H1 (cell line): Measurements from ENCODE around the gene CNBD2. TPM values are rescaled to one million over a fixed set of nuclear protein-coding genes. Genes with fewer than 3 reads are reported as not detected.

Experiments used
- CTCF ChIA-PET: fragments of 300-600 bp; sonication (Branson Sonifier 250); formaldehyde crosslinking; loops from one replicate; lab custom pipeline; 2021; ENCODE audit not compliant: partially characterized antibody; lab: Charles Lee
- POLR2A ChIA-PET: fragments of 300-600 bp; sonication (Branson Sonifier 250); formaldehyde crosslinking; loops from one replicate; lab custom pipeline; 2021; ENCODE audit warnings: inconsistent platforms; ENCODE audit not compliant: partially characterized antibody; lab: Charles Lee
- DNase-seq, 2 experiments: peaks; one replicate each; pipeline versions ENCODE4 v3.0.0 to v3.0.0-alpha.2; 2010 to 2022; ENCODE audit warnings: low spot score in 2 of 2, low read depth in 1 of 2, mixed read lengths in 1 of 2
- FAIRE-seq: peaks from 2 replicates; lab custom pipeline; 2011; peaks lifted over from hg19 to GRCh38; lab: Jason Lieb, UNC
- H2AFZ ChIP-seq: 2 replicates; pipeline ENCODE4 v1.8.1; 2012; ENCODE audit warnings: low read length, inconsistent platforms
- H2AK5ac ChIP-seq: 2 replicates; pipeline ENCODE4 v1.6.1; 2013; ENCODE audit warnings: low read depth, low read length
- H2BK120ac ChIP-seq: replicated peaks from 2 replicates; pipeline ENCODE3; 2013; ENCODE audit warnings: low read depth, low read length, inconsistent platforms
- H2BK12ac ChIP-seq: 2 replicates; pipeline ENCODE4 v1.6.1; 2013; ENCODE audit warnings: low read depth, low read length
- H2BK15ac ChIP-seq: 2 replicates; pipeline ENCODE4 v1.6.1; 2013; ENCODE audit warnings: low read length
- H2BK20ac ChIP-seq: 2 replicates; pipeline ENCODE4 v1.6.1; 2013; ENCODE audit warnings: low read length
- H2BK5ac ChIP-seq: 2 replicates; pipeline ENCODE4 v1.6.1; 2013; ENCODE audit warnings: low read depth, low read length
- H3K14ac ChIP-seq: 2 replicates; pipeline ENCODE4 v1.6.1; 2013; ENCODE audit warnings: inconsistent platforms; ENCODE audit not compliant: insufficient read length
- H3K18ac ChIP-seq: 2 replicates; pipeline ENCODE4 v1.6.1; 2013; ENCODE audit warnings: low read length; ENCODE audit errors: extremely low read depth
- H3K23ac ChIP-seq: 2 replicates; pipeline ENCODE4 v1.6.1; 2013; ENCODE audit warnings: inconsistent platforms; ENCODE audit not compliant: insufficient read length
- H3K23me2 ChIP-seq: 2 replicates; pipeline ENCODE4 v1.6.1; 2013; ENCODE audit warnings: low read depth, low read length
- H3K27ac ChIP-seq: 2 replicates; pipeline ENCODE4 v1.6.1; 2011; ENCODE audit warnings: low read depth, low read length, inconsistent platforms
- H3K27me3 ChIP-seq, 4 experiments: replicated peaks in 1 of 4; 1 replicate in 1 of 4; 2 replicates in 3 of 4; pipeline versions ENCODE4 v1.6.1 to v1.8.1; 2011 to 2013; ENCODE audit warnings: low read length in 3 of 4, mild to moderate bottlenecking in 3 of 4, inconsistent platforms in 2 of 4, mixed read lengths in 2 of 4, moderate library complexity in 1 of 4; ENCODE audit not compliant: control insufficient read depth in 3 of 4, insufficient read depth in 3 of 4; ENCODE audit errors: extremely low read depth in 1 of 4
- H3K36me3 ChIP-seq, 4 experiments: 2 replicates each; pipeline versions ENCODE4 v1.6.1 to v1.8.1; 2011 to 2013; ENCODE audit warnings: mild to moderate bottlenecking in 4 of 4, low read length in 3 of 4, moderate library complexity in 2 of 4, control low read depth in 1 of 4, inconsistent platforms in 1 of 4; ENCODE audit not compliant: insufficient read depth in 4 of 4, control insufficient read depth in 2 of 4
- H3K4ac ChIP-seq: replicated peaks from 2 replicates; pipeline ENCODE3; 2013; ENCODE audit warnings: low read length, low read depth, mixed read lengths, inconsistent platforms; ENCODE audit not compliant: insufficient read length
- H3K4me1 ChIP-seq, 4 experiments: replicated peaks in 1 of 4; 1 replicate in 1 of 4; 2 replicates in 3 of 4; pipeline versions ENCODE4 v1.6.1 to v1.8.1; 2011 to 2013; ENCODE audit warnings: low read length in 3 of 4, inconsistent platforms in 2 of 4, mixed read lengths in 1 of 4; ENCODE audit not compliant: insufficient read depth in 4 of 4, control insufficient read depth in 3 of 4
- H3K4me2 ChIP-seq, 2 experiments: 2 replicates each; pipeline versions ENCODE4 v1.6.1 to v1.8.1; 2011 to 2013; ENCODE audit warnings: low read depth in 2 of 2, low read length in 2 of 2, control low read depth in 1 of 2, inconsistent platforms in 1 of 2, mild to moderate bottlenecking in 1 of 2; ENCODE audit not compliant: insufficient read depth in 1 of 2
- H3K4me3 ChIP-seq, 4 experiments: fragments of 200-600, 300-600 bp in 1 of 4; sonication (generic), shearing (Covaris generic), sonication (Bioruptor Twin) in 1 of 4; 2 replicates each; pipeline versions ENCODE4 v1.5.1 to v1.8.1; 2011 to 2016; ENCODE audit warnings: low read length in 4 of 4, low read depth in 3 of 4, control low read depth in 2 of 4, inconsistent platforms in 2 of 4, mild to moderate bottlenecking in 2 of 4, mixed read lengths in 1 of 4, moderate library complexity in 1 of 4; ENCODE audit not compliant: insufficient read depth in 2 of 4; ENCODE audit errors: extremely low read depth in 1 of 4
- H3K56ac ChIP-seq: replicated peaks from 2 replicates; pipeline ENCODE3; 2013; ENCODE audit warnings: low read depth, mild to moderate bottlenecking, mixed read lengths, low read length, inconsistent platforms; ENCODE audit not compliant: insufficient read length
- H3K79me1 ChIP-seq: 2 replicates; pipeline ENCODE4 v1.6.1; 2013; ENCODE audit warnings: low read depth, low read length, control low read depth
- H3K79me2 ChIP-seq, 2 experiments: 2 replicates each; pipeline versions ENCODE4 v1.6.1 to v1.8.1; 2012 to 2013; ENCODE audit warnings: low read length in 2 of 2, mild to moderate bottlenecking in 2 of 2, inconsistent platforms in 1 of 2; ENCODE audit not compliant: insufficient read depth in 2 of 2, control insufficient read depth in 1 of 2
- H3K9ac ChIP-seq, 4 experiments: replicated peaks in 1 of 4; 1 replicate in 1 of 4; 2 replicates in 3 of 4; pipeline versions ENCODE4 v1.6.1 to v1.8.1; 2011 to 2013; ENCODE audit warnings: low read depth in 3 of 4, low read length in 3 of 4, control low read depth in 2 of 4, mild to moderate bottlenecking in 2 of 4, moderate library complexity in 2 of 4, inconsistent platforms in 1 of 4; ENCODE audit errors: extremely low read depth in 1 of 4
- H3K9me3 ChIP-seq, 2 experiments: 2 replicates each; pipeline versions ENCODE4 v1.6.1 to v1.8.1; 2012 to 2013; ENCODE audit warnings: mild to moderate bottlenecking in 2 of 2, moderate library complexity in 2 of 2, control low read depth in 1 of 2, inconsistent platforms in 1 of 2, low read depth in 1 of 2, low read length in 1 of 2, mixed read lengths in 1 of 2; ENCODE audit not compliant: insufficient read depth in 2 of 2
- H4K20me1 ChIP-seq, 2 experiments: replicated peaks in 1 of 2; 2 replicates each; pipeline versions ENCODE3 to v1.8.1; 2011 to 2013; ENCODE audit warnings: inconsistent platforms in 2 of 2, low read length in 2 of 2, mild to moderate bottlenecking in 1 of 2; ENCODE audit not compliant: insufficient read depth in 2 of 2, control insufficient read depth in 1 of 2
- H4K5ac ChIP-seq: 2 replicates; pipeline ENCODE4 v1.6.1; 2013; ENCODE audit warnings: low read length, low read depth, mixed read lengths, inconsistent platforms; ENCODE audit not compliant: insufficient read length
- H4K8ac ChIP-seq: 2 replicates; pipeline ENCODE4 v1.8.0; 2013; ENCODE audit warnings: mild to moderate bottlenecking, moderate library complexity, low read length, inconsistent platforms; ENCODE audit not compliant: insufficient read depth; ENCODE audit errors: extremely low read depth
- H4K91ac ChIP-seq: replicated peaks from 2 replicates; pipeline ENCODE3; 2013; ENCODE audit warnings: low read length, mixed read lengths, inconsistent platforms; ENCODE audit not compliant: insufficient read length
- CTBP2 ChIP-seq: IDR thresholded peaks from 2 replicates; pipeline ENCODE4 v1.7.0; 2011; ENCODE audit warnings: borderline replicate concordance, mild to moderate bottlenecking, moderate library complexity, mixed read lengths, low read length; ENCODE audit not compliant: insufficient read depth, insufficient read length
- EGR1 ChIP-seq: IDR thresholded peaks from 2 replicates; pipeline ENCODE4 v1.6.1; 2011; ENCODE audit warnings: low read depth, low read length, borderline replicate concordance
- FOSL1 ChIP-seq: IDR thresholded peaks from 2 replicates; pipeline ENCODE4 v1.6.1; 2011; ENCODE audit warnings: mild to moderate bottlenecking, low read depth, low read length, moderate library complexity; ENCODE audit not compliant: insufficient read depth
- JUND ChIP-seq: IDR thresholded peaks from 2 replicates; pipeline ENCODE4 v1.6.1; 2011; ENCODE audit warnings: mild to moderate bottlenecking, improper control_type of control experiment, low read length
- KDM5A ChIP-seq: fragments of 200-600 bp; IDR thresholded peaks from 2 replicates; pipeline ENCODE4 v1.7.1; 2012; ENCODE audit warnings: mild to moderate bottlenecking, low read length, inconsistent platforms, mixed read lengths
- NANOG ChIP-seq: IDR thresholded peaks from 2 replicates; pipeline ENCODE4 v1.6.1; 2011; ENCODE audit warnings: low read length, low read depth, mild to moderate bottlenecking, inconsistent platforms; ENCODE audit not compliant: insufficient read depth, poor library complexity, severe bottlenecking
- SIRT6 ChIP-seq: IDR thresholded peaks from one replicate; pipeline ENCODE4 v1.7.1; 2012; ENCODE audit warnings: low read length, inconsistent platforms
- SP4 ChIP-seq: IDR thresholded peaks from 2 replicates; pipeline ENCODE4 v1.6.1; 2012; ENCODE audit warnings: low read length, inconsistent platforms
- TBP ChIP-seq: IDR thresholded peaks from 2 replicates; pipeline ENCODE4 v1.6.1; 2011; ENCODE audit warnings: low read depth, low read length, improper control_type of control experiment
- TEAD4 ChIP-seq: IDR thresholded peaks from 2 replicates; pipeline ENCODE4 v1.6.1; 2012; ENCODE audit warnings: low read depth, low read length, inconsistent platforms, mixed read lengths
- YY1 ChIP-seq: IDR thresholded peaks from 2 replicates; pipeline ENCODE4 v1.6.1; 2011; ENCODE audit warnings: low read depth, mild to moderate bottlenecking, low read length
- WGBS, 2 experiments: shearing (Covaris generic) in 1 of 2; methylation state at CpG; one replicate each; pipeline versions ENCODE4 v1.1.6 to v1.1.7; 2013 to 2015; ENCODE audit warnings: low lambda C conversion rate in 2 of 2, mixed read lengths in 2 of 2, inconsistent platforms in 1 of 2, low coverage in 1 of 2, missing lambda C conversion rate in 1 of 2; ENCODE audit not compliant: insufficient replicate concordance in 2 of 2, insufficient coverage in 1 of 2, insufficient read length in 1 of 2; ENCODE audit errors: extremely low coverage in 1 of 2, missing lambda C conversion rate in 1 of 2; 5-methylcytosine and 5-hydroxymethylcytosine counted together
- polyA plus RNA-seq, 7 experiments: library from polyadenylated mRNA; depleted of rRNA in 3 of 7; stranded (reverse) in 5 of 7; unstranded in 2 of 7; fragments of >200 nt in 5 of 7; fragments of 200-250 nt in 2 of 7; gene quantifications; 1 replicate in 5 of 7; 2 replicates in 1 of 7; 4 replicates in 1 of 7; pipeline versions ENCODE4 v1.2.1 to v1.2.3, GENCODE V29; 2011 to 2013; ENCODE audit warnings: missing spikeins in 2 of 7, mixed read lengths in 2 of 7
- total RNA-seq: library from RNA; stranded (reverse); fragmentation: NEBNext Ultra II Directional; extraction: Animal tissue kit (Norgen Biotek cat#: 25700); gene quantifications from 2 replicates; pipeline ENCODE4 v1.2.1, GENCODE V29; 2021
- TF ChIP-seq, protein P1 (sequence below), 3 experiments: IDR thresholded peaks; 1 replicate in 2 of 3; 2 replicates in 1 of 3; pipeline versions ENCODE4 v1.5.1 to v1.6.1; 2011; ENCODE audit warnings: low read length in 3 of 3, mild to moderate bottlenecking in 3 of 3, inconsistent platforms in 2 of 3, low read depth in 1 of 3, moderate library complexity in 1 of 3; ENCODE audit not compliant: insufficient read depth in 1 of 3; ENCODE audit errors: control extremely low read depth in 1 of 3

CNBD2 gene
- total and polyA plus RNA-seq, 2 of the 8 experiments (the other 6 are each of a cell fraction or from before 2014, with no cell fraction given), result 2.6 to 4.5 TPM

DNA sequence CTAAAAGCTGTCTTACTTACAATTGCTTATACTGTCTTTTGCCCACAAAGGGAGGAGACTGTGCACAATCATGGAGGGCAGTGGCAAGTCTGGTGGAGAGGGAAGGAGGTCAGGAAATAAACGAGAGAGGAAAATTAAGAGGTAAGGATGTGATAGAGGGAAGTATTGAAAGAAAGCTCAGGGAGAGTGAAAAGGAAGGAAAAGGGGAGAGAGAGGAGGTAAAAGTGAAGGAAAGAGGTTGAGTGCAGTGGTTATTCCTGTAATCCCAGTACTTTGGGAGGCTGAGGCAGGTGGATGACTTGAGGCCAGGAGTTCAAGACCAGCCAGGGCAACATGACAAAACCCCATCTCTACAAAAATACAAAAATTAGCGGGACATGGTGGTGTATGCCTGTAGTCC is 103.5 kb downstream of the CNBD2 start:
- Histone ChIP-seq H3K4ac (no peak overlapping the region), H3K23ac (no peak overlapping the region), H3K27me3 (no peaks in the 10 kb centered on the region), H3K79me2 (no peaks in the 10 kb centered on the region), H2BK20ac (no peak overlapping the region), H3K36me3 (no peaks in the 10 kb centered on the region), H3K23me2 (no peaks in the 10 kb centered on the region), H3K79me1 (no peaks in the 10 kb centered on the region), H3K56ac (no peak overlapping the region), H2AFZ (no peak overlapping the region), H2AK5ac (no peak overlapping the region), H2BK15ac (no peak overlapping the region), H3K27ac (no peak overlapping the region), H3K9ac (no peak overlapping the region), H4K91ac (no peak overlapping the region), H3K9me3 (no peaks in the 10 kb centered on the region), H3K4me3 (no peak overlapping the region), H3K4me2 (no peak overlapping the region), H2BK5ac (no peak overlapping the region), H2BK12ac (no peak overlapping the region), H3K4me1 (peaks cover 0 to 5% (median 0%) of the 10 kb centered on the region in 4 experiments; a peak in 1 of 7 replicates), H2BK120ac (no peak overlapping the region), H3K14ac (no peak overlapping the region), H4K5ac (no peak overlapping the region), H3K18ac (no peak overlapping the region), H4K8ac (no peak overlapping the region), H4K20me1 (no peaks in the 10 kb centered on the region)
- ChIA-PET CTCF (interaction anchor here (0.7 to 2.3 kb wide), 6 partner anchors 12 to 118 kb away, joined by 3 to 9 read pairs (median 3); partner anchors contain the start of gene SCAND1), POLR2A (interaction anchor here (0.6 to 1.6 kb wide), 2 partner anchors 19 to 412 kb away, joined by 3 to 5 read pairs; no protein-coding TSS in a partner anchor)
- DNase-seq, result no peak
- no peak for FAIRE-seq
- WGBS, 2 experiments, result 92 to 100% methylated on average over 1 to 2 of the region's 2 CpGs
- TF ChIP-seq TBP (no peak), CTBP2 (no peak), KDM5A (no peak), FOSL1 (no peak), TEAD4 (no peak), SP4 (no peak), YY1 (no peak), SIRT6 (no peak), JUND (no peak), EGR1 (no peak), NANOG (no peak)
- TF ChIP-seq, protein P1, sequence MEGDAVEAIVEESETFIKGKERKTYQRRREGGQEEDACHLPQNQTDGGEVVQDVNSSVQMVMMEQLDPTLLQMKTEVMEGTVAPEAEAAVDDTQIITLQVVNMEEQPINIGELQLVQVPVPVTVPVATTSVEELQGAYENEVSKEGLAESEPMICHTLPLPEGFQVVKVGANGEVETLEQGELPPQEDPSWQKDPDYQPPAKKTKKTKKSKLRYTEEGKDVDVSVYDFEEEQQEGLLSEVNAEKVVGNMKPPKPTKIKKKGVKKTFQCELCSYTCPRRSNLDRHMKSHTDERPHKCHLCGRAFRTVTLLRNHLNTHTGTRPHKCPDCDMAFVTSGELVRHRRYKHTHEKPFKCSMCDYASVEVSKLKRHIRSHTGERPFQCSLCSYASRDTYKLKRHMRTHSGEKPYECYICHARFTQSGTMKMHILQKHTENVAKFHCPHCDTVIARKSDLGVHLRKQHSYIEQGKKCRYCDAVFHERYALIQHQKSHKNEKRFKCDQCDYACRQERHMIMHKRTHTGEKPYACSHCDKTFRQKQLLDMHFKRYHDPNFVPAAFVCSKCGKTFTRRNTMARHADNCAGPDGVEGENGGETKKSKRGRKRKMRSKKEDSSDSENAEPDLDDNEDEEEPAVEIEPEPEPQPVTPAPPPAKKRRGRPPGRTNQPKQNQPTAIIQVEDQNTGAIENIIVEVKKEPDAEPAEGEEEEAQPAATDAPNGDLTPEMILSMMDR (IDR thresholded peaks at IDR 0.05; ENCODE audit: control extremely low read depth in 1 of 3, insufficient read depth in 1 of 3, low read depth in 1 of 3, low read length in 3 of 3), result no peak
